Activated CD4-positive, alpha-beta T cell treated with anti-CD3 and anti-CD28 coated beads, Interleukin-2, amount 10 ng/mL, durations not matched to agents 24 days and 14 days (primary cell): ENCODE results near the gene MBD5. TPM values are rescaled to one million over a fixed set of nuclear protein-coding genes. Genes with fewer than 3 reads are reported as not detected.

Source experiments
- DNase-seq: peaks from one replicate; pipeline ENCODE4 v3.0.0; 2022
- H3K27ac Mint-ChIP-seq: one replicate; pipeline ENCODE4 v1.8.0; 2022; ENCODE audit warnings: mild to moderate bottlenecking, mixed read lengths
- H3K27me3 Mint-ChIP-seq: one replicate; pipeline ENCODE4 v1.8.0; 2022; ENCODE audit warnings: mixed read lengths
- H3K36me3 Mint-ChIP-seq: one replicate; pipeline ENCODE4 v1.8.0; 2022; ENCODE audit warnings: low read depth, mild to moderate bottlenecking, mixed read lengths
- H3K4me1 Mint-ChIP-seq: one replicate; pipeline ENCODE4 v1.8.0; 2021; ENCODE audit warnings: mixed read lengths
- H3K4me3 Mint-ChIP-seq: one replicate; pipeline ENCODE4 v1.8.0; 2022; ENCODE audit warnings: mild to moderate bottlenecking, moderate library complexity, mixed read lengths
- H3K9me3 Mint-ChIP-seq: one replicate; pipeline ENCODE4 v1.8.0; 2021; ENCODE audit warnings: mixed read lengths
- intact Hi-C: fragments of 100-400 bp; cut with micrococcal nuclease; formaldehyde crosslinking; loops from one replicate; pipeline ENCODE4 v1.15.1; 2023
- total RNA-seq: library from RNA; stranded (reverse); gene quantifications from 2 replicates; pipeline ENCODE4 v1.2.3, GENCODE V29; 2022

MBD5 gene
- total RNA-seq, 1 donor from 2014 or later: 24.6 TPM

GRCh38 chr2:148039783-148040182 is 18.9 kb downstream of the MBD5 start:
- Mint-ChIP-seq H3K4me1 (no peaks in the 10 kb centered on the region), H3K36me3 (no peaks in the 10 kb centered on the region), H3K27me3 (no peaks in the 10 kb centered on the region), H3K27ac (no peak overlapping the region), H3K9me3 (no peaks in the 10 kb centered on the region), H3K4me3 (no peak overlapping the region)
- no peak for DNase-seq
- intact Hi-C loops: no loop called here

DNA sequence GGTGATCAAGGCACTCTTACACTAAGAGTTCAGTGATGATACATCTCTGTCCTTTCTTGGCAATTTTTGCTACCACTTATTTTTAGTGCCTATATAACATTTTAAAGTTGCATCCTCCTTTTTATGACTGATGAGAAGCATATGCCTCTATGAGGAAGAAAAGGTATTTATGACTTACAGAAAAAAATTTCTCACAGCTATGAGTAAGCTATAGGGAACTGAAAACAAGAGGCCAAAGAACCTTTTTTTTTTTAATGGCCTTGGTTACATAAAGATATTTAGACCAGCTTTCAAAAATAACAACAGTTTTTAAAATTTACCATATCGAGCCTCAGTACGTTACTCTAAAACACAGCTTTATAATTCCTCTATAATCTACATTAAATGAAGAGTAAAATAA is 21.3 kb downstream of the MBD5 start:
- H3K4me3 Mint-ChIP-seq: no peak overlapping the region
- H3K27me3 Mint-ChIP-seq: no peaks in the 10 kb centered on the region
- H3K36me3 Mint-ChIP-seq: no peaks in the 10 kb centered on the region
- peaks cover 9% of the 10 kb centered on the region for H3K4me1 Mint-ChIP-seq
- intact Hi-C loops: no loop called here
- H3K27ac Mint-ChIP-seq: no peak overlapping the region
- no peak for DNase-seq
- H3K9me3 Mint-ChIP-seq: no peaks in the 10 kb centered on the region

DNA sequence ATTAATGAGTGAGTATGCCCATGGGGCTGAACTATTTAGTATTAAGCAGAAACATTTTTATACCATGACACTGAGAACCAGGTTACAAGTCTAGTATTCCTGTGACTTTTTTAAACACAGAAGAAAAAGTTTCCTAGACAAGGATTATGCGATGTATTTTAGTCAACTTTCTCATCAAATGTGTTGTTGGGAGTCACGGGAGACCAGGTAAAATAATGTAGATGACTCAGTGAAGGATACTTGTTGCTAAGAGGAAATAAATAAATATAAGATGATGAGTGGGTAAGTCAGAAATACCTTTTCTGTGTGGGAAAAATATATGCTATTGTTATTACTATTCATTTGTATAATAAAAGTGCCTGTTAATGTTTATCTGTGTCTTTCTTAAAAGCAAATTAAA is 23.4 kb downstream of the MBD5 start:
- H3K4me1 Mint-ChIP-seq: peaks cover 15% of the 10 kb centered on the region
- no peaks in the 10 kb centered on the region for H3K27me3 Mint-ChIP-seq
- H3K4me3 Mint-ChIP-seq: no peak overlapping the region
- no peak overlapping the region for H3K27ac Mint-ChIP-seq
- H3K9me3 Mint-ChIP-seq: no peaks in the 10 kb centered on the region
- no peak for DNase-seq
- no peaks in the 10 kb centered on the region for H3K36me3 Mint-ChIP-seq
- intact Hi-C loops: no loop called here

DNA sequence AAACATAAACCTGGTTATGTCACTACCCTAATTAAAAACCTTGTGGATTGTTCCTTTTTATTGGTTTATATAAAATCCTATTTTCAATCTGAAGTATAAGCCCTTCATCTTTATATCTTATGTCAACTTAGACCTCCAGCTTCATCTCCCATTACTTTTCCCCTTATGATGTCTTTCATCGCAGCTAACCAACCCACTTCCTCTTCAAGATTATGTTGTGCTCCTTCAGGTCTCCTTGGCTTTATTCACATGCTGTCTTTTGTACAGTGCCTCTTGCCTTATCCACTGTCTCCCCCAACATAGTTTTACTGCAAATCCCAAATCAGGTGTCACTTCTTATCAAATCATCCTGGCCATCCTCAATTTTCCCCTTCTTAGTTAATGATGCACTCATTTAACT is 25.9 kb downstream of the MBD5 start:
- Mint-ChIP-seq H3K36me3 (no peaks in the 10 kb centered on the region), H3K4me3 (no peak overlapping the region), H3K4me1 (peaks cover 17% of the 10 kb centered on the region), H3K9me3 (no peaks in the 10 kb centered on the region), H3K27me3 (no peaks in the 10 kb centered on the region), H3K27ac (no peak overlapping the region)
- no peak for DNase-seq
- intact Hi-C loops: no loop called here

- Mint-ChIP-seq H3K4me3 (no peak overlapping the region), H3K9me3 (no peaks in the 10 kb centered on the region), H3K36me3 (no peaks in the 10 kb centered on the region), H3K27ac (no peak overlapping the region), H3K27me3 (no peaks in the 10 kb centered on the region), H3K4me1 (peaks cover 17% of the 10 kb centered on the region)
- intact Hi-C loops: no loop called here
- no peak for DNase-seq
These were observed 27.8 kb downstream of the MBD5 start for GRCh38 chr2:148048475-148049221.

DNA sequence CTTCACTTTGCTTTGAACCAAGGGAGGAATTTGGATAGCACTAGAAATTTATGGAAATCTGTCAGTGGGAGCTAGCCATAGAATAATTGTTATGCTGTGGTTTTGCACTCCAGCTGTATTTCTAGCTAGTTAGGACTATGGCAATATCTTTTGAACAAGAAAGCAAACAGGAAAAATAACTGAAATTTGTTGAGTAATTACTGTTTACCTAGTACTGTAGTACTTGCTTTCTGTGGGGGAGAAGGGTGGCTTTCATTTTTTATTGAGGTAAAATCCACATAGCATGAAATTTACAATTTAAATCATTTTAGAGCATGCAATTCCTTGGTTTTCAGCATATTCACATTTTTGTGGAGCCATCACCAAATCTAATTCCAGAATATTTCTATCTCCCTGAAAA is 28.4 kb downstream of the MBD5 start:
- Mint-ChIP-seq H3K27me3 (no peaks in the 10 kb centered on the region), H3K4me3 (no peak overlapping the region), H3K9me3 (no peaks in the 10 kb centered on the region), H3K36me3 (no peaks in the 10 kb centered on the region), H3K4me1 (peaks cover 17% of the 10 kb centered on the region), H3K27ac (no peak overlapping the region)
- intact Hi-C loops: no loop called here
- DNase-seq: no peak

- Mint-ChIP-seq H3K27me3 (no peaks in the 10 kb centered on the region), H3K27ac (no peak overlapping the region), H3K4me1 (peaks cover 8% of the 10 kb centered on the region), H3K9me3 (no peaks in the 10 kb centered on the region), H3K36me3 (peaks cover 2% of the 10 kb centered on the region), H3K4me3 (no peak overlapping the region)
- intact Hi-C loops: no loop called here
- no peak for DNase-seq
These were observed 31.8 kb downstream of the MBD5 start for GRCh38 chr2:148052687-148053086.

GRCh38 chr2:148058641-148059040 is 37.8 kb downstream of the MBD5 start:
- no peak overlapping the region for H3K27ac Mint-ChIP-seq
- DNase-seq: no peak
- H3K4me1 Mint-ChIP-seq: no peaks in the 10 kb centered on the region
- intact Hi-C loops: no loop called here
- no peaks in the 10 kb centered on the region for H3K9me3 Mint-ChIP-seq
- no peak overlapping the region for H3K4me3 Mint-ChIP-seq
- peaks cover 2% of the 10 kb centered on the region for H3K36me3 Mint-ChIP-seq
- no peaks in the 10 kb centered on the region for H3K27me3 Mint-ChIP-seq

DNA sequence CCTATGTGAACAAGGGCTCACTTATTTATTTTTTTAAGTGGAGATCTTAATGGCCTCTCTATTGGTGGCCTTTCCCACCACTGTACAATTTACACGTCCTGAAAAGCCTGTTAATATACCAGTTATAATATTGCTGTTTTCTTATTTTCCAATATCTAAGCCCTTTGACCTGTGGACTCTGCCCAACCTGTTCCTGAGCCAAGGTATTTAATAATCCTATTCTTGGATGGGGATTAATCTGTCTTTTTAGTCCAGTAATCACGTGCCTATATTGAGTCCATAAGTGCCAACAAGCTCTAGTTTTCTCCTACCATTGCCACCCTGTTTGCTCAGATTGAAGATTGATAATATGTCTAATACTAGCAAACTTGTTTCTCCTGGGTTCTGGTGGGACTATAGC is 42.7 kb downstream of the MBD5 start:
- DNase-seq: no peak

DNA sequence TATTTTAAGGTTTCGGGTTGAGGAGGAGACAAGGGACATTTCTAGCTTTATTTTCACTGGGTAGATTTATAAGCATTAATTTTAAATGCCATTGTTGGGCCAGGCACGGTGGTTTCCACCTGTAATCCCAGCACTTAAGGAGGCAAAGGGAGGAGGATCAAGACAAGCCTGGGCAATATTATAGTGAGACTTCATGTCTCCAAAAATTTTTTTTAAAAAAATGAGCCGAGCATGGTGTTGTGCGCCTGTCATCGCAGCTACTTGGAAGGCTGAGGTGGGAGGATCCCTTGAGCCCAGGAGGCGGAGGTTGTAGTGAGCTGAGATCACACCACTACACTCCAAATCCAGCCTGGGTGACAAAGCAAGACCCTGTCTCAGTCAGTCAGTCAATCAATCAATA is 45.0 kb downstream of the MBD5 start:
- intact Hi-C loops: no loop called here
- H3K4me3 Mint-ChIP-seq: no peak overlapping the region
- no peaks in the 10 kb centered on the region for H3K4me1 Mint-ChIP-seq
- no peaks in the 10 kb centered on the region for H3K27me3 Mint-ChIP-seq
- DNase-seq: no peak
- no peak overlapping the region for H3K27ac Mint-ChIP-seq
- no peaks in the 10 kb centered on the region for H3K9me3 Mint-ChIP-seq
- no peaks in the 10 kb centered on the region for H3K36me3 Mint-ChIP-seq

More for the DNA sequence above, 42.7 kb downstream of the MBD5 start:
- Mint-ChIP-seq H3K4me1 (no peaks in the 10 kb centered on the region), H3K9me3 (no peaks in the 10 kb centered on the region), H3K27ac (no peak overlapping the region), H3K4me3 (no peak overlapping the region), H3K36me3 (no peaks in the 10 kb centered on the region), H3K27me3 (no peaks in the 10 kb centered on the region)
- intact Hi-C loops: no loop called here

- Mint-ChIP-seq H3K27me3 (no peaks in the 10 kb centered on the region), H3K4me1 (no peaks in the 10 kb centered on the region), H3K9me3 (no peaks in the 10 kb centered on the region), H3K27ac (no peak overlapping the region), H3K36me3 (no peaks in the 10 kb centered on the region), H3K4me3 (no peak overlapping the region)
- no peak for DNase-seq
- intact Hi-C loops: no loop called here
These were observed 46.9 kb downstream of the MBD5 start for GRCh38 chr2:148067801-148068200.

GRCh38 chr2:148071351-148071750 is 50.5 kb downstream of the MBD5 start:
- Mint-ChIP-seq H3K4me3 (no peak overlapping the region), H3K27ac (no peak overlapping the region), H3K36me3 (no peaks in the 10 kb centered on the region), H3K27me3 (no peaks in the 10 kb centered on the region), H3K4me1 (no peaks in the 10 kb centered on the region), H3K9me3 (no peaks in the 10 kb centered on the region)
- intact Hi-C loops: no loop called here
- DNase-seq: no peak

- H3K36me3 Mint-ChIP-seq: no peaks in the 10 kb centered on the region
- H3K4me1 Mint-ChIP-seq: no peaks in the 10 kb centered on the region
- H3K4me3 Mint-ChIP-seq: no peak overlapping the region
- intact Hi-C loops: no loop called here
- H3K27ac Mint-ChIP-seq: no peak overlapping the region
- no peaks in the 10 kb centered on the region for H3K27me3 Mint-ChIP-seq
- H3K9me3 Mint-ChIP-seq: peaks cover 2% of the 10 kb centered on the region
- no peak for DNase-seq
These were observed 75.1 kb downstream of the MBD5 start for GRCh38 chr2:148096012-148096411.

- Mint-ChIP-seq H3K4me3 (no peak overlapping the region), H3K4me1 (no peaks in the 10 kb centered on the region), H3K27me3 (no peaks in the 10 kb centered on the region), H3K27ac (no peak overlapping the region), H3K9me3 (no peaks in the 10 kb centered on the region), H3K36me3 (no peaks in the 10 kb centered on the region)
- intact Hi-C loops: no loop called here
- no peak for DNase-seq
These were observed 81.8 kb downstream of the MBD5 start for GRCh38 chr2:148102641-148103040.

GRCh38 chr2:148103946-148104345 is 83.1 kb downstream of the MBD5 start:
- Mint-ChIP-seq H3K4me1 (no peaks in the 10 kb centered on the region), H3K36me3 (peaks cover 3% of the 10 kb centered on the region), H3K9me3 (no peaks in the 10 kb centered on the region), H3K27me3 (no peaks in the 10 kb centered on the region), H3K27ac (no peak overlapping the region), H3K4me3 (no peak overlapping the region)
- no peak for DNase-seq
- intact Hi-C loops: no loop called here
